GM21528 (cell line): Measurements from ENCODE around the gene F11R.
"Not testable (repeated sequence)": the region's sequence is repeated elsewhere in the genome, so short reads cannot be mapped to it uniquely, and the experiment has no call there.

ENCODE experiments used
- ATAC-seq: cut with Tn5 transposase; IDR thresholded peaks from one replicate; pipeline ENCODE4 v1.9.1; 2021; ENCODE audit warnings: mild to moderate bottlenecking, moderate library complexity; ENCODE audit not compliant: unreplicated experiment, low FRiP score

Gene F11R

DNA sequence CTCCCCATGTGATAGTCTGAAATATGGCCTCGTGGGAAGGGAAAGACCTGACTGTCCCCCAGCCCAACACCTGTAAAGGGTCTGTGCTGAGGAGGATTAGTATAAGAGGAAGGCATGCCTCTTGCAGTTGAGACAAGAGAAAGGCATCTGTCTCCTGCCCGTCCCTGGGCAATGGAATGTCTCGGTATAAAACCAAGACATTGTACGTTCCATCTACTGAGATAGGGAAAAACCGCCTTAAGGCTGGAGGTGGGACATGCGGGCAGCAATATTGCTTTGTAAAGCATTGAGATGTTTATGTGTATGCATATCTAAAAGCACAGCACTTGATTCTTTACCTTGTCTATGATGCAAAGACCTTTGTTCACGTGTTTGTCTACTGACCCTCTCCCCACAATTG lies 3.8 kb downstream of the F11R start:
- ATAC-seq = not testable (repeated sequence)

DNA sequence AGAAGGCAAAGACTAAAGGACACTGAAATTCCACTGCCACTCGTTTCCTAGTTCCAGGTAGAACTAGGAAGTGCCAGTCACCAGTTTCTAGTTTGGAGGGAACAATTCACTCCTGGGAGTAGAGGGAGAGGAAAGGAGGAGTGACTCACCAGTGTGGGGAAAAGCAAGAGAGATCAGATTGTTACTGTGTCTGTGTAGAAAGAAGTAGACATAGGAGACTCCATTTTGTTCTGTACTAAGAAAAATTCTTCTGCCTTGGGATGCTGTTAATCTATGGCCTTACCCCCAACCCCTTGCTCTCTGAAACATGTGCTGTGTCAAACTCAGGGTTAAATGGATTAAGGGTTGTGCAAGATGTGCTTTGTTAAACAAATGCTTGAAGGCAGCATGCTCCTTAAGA lies 4.3 kb downstream of the F11R start:
- not testable (repeated sequence) for ATAC-seq

DNA sequence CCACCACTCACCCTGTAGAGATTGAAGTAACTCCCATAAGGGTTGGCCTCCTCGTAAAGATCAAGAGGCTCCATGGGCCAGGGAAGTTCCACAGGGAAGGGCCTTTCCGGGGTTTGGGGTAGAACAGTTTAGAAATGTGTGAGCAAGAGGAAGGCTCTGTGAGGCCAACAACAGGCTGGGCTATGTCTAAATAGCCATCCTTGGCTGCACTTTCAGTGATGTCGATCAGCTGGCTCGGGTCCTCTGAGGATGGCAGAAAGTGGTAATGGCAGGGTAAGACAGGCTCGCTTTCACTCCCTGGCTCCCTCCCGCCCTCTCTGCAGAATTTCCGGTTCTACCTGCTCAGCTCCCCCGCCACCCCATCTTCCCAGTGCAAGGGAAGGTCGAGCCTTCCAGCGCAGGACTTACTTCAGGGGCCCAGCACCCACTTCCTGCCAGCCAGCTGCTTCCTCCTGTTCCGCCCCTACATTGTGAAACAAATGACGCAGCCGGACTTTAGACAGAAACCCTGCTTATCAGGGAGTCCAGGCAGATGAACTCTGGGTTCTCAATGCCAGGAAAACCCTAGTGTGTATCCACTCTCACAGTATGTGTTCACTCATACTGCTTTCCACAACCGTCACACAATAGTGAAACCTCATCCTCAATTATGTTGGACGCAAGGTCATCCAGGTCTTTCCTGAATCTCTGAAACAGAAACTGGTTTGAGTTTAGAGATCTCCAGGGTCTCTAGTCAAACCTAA lies 7.3 kb downstream of the F11R start:
- ATAC-seq = peak; percentile 89

DNA sequence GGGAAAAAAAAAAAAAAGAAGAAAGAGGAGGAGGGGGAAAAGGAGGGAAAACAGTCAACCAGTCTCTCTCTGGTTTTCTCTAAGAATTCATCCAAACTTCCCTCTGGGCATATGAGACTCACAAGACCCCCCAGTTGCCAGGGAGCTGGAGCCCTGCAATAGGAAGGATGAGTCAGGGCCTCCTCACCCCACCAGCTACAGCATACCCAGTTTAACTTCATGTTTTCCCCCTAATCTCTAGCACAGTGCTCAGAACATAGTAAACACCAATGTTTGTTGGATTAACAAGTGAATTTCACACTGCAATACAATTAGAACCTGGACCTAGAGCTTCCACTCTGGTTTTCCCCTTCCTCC lies 7.8 kb downstream of the F11R start:
- peak; percentile 6 for ATAC-seq

DNA sequence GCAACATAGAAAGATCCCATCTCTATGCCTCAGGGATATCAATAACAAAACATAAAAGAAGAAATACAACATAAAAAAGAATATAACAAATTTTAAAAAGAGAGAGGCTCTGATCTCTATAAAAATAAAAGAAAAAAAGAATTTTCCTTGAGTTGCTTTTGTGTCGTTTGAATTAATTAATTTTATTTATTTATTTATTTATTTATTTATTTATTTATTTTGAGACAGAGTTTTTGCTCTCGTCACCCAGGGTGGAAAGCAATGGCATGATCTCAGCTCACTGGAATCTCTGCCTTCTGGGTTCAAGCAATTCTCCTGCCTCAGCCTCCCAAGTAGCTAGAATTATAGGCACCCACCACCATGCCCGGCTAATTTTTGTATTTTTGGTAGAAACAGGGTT lies 8.5 kb downstream of the F11R start:
- no peak for ATAC-seq

DNA sequence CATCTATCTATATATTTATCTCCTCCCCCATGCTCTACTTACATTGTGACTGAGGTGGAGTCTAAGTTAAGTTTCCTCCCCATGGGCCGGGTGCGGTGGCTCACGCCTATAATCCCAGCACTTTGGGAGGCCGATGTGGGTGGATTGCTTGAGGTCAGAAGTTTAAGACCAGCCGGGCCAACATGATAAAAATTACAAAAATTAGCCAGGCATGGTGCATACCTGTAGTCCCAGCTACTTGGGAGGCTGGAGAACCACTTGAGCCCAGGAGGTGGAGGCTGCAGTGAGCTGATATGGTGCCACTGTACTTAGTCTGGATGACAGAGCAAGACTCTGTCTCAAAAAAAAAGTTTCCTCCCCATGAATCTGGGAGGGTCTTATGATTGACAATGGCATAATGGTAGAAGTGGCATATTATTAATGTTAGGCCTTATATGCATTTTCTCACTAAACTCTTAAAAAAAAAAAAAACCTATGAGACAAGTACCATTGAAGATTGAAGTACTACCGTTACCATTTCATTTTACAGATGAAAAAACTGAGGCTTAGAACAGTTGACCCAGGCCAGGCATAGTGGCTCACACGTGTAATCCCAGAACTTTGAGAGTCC lies 11.2 kb downstream of the F11R start:
- ATAC-seq = no peak

DNA sequence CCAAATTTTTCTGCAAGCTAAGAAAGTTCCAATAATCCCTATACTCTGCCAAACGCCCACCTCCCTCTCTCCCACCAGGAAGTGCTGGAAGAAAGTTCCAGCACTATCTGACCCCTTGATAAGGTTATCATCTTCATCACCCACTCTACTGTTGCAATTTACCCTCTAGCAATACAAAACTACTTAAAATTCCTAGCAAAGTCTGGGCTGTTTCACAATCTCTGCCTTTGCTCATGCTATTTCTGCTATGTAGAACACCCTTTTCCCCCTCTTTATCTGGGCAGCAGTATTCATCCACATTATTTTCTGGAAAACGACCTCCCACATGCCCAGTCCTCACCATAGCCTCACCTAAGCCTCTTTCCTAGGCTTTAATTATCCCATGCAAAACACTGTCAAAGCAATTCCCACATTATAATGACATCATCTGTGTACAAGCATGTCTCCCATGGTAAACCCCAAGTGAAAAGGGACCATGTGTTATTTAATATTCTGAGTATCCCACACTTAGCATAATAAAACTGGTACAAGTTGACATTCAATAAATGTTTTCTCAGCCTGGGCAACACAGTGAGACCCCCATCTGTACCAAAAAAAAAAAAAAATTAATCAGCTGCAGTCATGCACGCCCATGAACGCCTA lies 12.0 kb downstream of the F11R start:
- ATAC-seq = no peak

DNA sequence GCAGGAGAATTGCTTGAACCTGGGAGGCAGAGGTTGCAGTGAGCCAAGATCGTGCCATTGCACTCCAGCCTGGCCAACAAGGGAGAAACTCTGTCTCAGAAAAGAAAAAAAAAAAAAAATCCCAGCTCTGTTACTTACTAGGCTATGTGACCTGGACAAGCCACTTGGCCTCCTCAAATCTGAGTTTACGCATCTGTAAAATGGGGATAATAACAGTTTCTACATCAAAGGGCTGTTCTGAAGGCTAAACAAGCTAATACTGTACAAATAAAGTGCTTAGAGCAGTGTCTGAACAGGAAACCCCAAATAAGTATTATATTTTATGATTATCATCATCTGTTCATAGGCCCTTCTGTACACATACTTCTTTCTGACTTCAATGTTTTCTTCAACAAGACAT lies 13.6 kb downstream of the F11R start:
- no peak for ATAC-seq

DNA sequence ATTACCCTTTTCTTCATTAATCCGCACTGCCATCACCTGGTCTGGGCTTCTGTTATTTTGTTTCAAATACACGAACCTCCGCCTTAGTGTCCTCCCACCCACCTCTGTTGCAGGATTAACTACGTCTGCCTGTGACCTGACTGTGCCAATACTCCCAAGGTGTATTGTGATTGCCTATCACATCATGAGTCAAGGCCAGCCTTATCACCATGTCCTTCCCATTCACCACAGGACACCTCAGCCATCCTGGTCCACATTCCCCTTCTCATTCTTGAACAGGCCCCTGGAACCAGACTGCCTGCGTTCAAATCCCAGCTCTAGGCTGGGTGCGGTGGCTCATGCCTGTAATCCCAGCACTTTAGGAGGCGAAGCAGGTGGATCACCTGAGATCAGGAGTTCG lies 14.4 kb downstream of the F11R start:
- ATAC-seq = no peak

DNA sequence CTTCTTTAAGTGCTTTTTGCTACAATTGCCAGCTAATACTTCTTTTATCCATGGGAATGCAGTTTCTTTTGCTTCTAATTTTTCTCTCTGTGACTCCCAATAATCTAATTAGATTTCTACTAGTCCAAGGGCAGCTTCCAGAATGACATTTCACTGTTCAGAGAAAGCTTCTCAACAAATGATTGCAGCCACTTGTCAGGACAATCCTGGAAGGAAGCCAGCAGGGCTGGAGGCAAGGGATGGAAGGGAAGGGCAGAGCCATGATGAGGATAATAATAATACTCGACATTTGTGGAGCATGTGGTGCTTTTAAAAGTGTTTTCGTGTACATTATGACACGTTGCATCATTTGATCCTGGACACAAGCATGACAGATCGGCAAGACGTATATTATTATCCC lies 19.4 kb downstream of the F11R start:
- ATAC-seq = no peak

DNA sequence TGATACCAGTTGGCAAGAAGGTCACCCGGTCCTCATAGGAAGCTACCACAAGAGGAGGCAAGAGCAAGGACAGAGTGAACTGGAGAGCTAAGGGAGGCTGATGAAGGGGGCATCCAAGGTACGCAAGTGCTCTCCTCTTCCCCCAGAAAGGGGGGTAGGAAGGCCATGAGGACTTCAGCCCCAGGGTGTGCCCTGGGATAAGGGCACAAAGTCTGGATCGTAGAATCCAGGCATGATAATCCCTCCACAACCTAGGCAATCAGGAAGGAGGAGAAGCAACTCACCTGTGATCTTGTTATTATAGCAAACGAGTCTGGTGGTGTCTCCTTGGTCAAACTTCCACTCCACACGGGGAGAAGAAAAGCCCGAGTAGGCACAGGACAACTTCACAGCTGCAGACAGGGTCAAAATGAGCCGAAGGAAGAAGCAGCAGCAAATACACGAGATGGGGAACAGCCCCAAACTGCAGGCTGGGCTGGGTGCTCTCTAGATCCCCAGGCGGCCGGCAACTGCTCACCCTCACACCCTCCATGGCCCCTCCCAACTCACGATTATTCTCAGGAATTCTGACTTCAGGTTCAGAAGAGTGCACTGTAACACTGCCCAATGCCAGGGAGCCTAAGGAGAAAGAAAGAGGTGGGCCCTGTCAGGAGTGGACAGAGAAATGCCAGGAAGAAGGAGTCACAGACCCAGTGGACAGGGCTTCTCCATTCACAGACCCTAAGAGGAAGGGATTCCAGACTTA lies 20.0 kb downstream of the F11R start:
- ATAC-seq = no peak

DNA sequence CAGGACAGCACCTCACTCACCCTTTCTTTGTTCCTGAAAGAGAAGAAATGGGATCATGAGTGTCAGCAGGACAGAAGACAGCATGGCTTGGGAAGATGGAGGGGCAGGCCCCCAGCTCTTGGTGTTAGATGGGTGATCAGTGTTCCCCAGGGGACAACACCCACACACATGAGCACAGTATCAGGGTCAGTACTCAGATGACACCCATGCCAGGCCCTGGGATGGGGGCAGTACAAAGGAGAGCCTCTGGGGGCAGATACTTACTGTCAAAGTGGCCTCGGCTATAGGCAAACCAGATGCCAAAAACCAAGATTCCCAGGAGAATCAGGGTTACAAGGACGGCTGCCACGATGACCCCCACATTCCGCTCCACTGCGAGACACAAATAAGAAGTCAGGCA lies 21.6 kb downstream of the F11R start:
- no peak for ATAC-seq

DNA sequence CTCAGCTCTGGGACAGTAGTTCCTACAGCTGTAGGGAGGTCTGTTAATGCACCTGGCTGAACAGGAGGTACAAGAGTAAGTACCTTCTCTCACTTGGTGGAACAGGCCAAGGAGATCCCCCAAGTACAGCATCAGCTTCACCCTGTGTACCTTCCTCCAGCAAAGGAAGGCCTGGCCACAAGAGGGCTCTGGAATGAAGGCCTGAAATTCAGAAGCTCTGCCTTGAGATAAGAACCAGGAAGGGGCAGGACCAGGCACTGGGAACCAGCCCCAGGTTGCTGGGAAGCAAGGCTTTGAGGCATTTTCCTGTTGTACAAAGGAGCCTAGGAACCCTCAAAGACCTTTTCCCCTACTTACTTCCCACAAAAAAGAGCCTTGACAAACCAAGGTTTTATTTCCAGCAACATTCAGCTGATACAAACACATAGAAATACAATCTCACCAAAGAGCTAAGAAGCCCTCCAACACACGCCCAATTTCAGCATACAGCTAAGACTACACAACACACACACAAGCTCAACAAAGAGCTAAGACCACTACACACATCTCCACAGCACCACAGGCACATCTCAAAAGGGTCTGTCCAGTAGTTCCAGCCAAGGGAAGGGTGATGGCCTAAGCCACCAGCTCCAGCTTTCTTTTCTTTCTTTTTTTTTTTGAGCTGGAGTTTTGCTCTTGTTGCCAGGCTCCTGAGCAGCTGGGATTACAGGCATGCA lies 23.5 kb downstream of the F11R start:
- no peak for ATAC-seq

DNA sequence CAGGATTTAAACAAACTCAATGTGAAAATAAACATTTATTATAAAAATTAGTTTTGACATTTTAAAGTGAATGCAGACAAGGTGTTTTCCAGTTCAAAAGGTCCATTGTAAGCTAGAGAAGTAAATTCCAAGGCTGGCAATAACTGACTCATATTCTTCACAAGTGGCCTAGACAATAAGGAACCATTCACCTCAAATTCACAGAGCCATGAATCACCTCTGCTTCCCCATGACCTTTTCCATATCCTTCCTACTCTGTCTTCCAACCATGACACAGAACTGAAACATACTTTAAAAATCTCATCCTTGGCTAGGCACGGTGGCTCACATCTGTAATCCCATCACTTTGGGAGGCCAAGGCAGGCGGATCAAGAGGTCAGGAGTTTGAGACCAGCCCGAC lies 24.8 kb downstream of the F11R start:
- no peak for ATAC-seq

DNA sequence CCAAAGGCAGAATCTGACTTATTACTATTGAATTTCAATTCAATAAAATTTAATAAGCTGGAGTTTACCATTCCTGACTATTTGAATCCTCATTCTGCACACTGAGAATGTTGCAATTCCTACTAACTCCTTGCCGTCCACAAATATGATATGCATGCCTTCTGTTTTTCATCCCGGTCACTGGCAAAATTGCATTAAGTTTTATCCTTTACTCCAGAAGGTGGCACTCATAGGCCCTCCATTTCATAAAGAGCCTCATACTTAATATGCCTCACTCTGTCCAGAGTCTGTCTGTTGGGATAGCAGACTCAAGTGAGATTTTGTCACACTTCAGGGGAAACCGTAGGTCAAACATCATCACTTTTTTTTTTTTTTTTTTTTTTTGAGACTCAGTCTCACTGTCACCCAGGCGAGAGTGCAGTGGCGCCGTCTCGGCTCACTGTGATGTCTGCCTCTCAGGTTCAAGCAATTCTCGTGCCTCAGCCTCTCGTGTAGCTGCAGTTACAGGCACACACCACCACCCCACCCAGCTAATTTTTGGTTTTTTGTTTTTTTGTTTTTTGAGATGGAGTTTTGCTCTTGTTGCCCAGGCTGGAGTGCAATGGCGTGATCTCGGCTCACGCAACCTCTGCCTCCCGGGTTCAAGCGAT lies 27.3 kb downstream of the F11R start:
- ATAC-seq = no peak

DNA sequence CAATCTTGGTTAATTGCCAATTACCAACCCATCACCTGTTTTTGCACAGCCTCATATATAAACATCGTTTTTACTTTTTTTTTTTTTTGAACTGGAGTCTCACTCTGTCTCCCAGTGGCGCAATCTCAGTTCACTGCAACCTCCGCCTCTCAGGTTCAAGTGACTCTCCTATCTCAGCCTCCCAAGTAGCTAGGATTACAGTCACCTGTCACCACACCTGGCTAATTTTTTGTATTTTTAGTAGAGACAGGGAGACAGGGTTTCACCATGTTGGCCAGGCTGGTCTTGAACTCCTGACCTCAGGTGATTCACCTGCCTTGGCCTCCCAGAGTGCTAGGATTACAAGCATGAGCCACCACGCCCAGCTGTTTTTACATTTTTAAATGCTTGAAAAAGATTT lies 28.9 kb downstream of the F11R start:
- not testable (repeated sequence) for ATAC-seq

DNA sequence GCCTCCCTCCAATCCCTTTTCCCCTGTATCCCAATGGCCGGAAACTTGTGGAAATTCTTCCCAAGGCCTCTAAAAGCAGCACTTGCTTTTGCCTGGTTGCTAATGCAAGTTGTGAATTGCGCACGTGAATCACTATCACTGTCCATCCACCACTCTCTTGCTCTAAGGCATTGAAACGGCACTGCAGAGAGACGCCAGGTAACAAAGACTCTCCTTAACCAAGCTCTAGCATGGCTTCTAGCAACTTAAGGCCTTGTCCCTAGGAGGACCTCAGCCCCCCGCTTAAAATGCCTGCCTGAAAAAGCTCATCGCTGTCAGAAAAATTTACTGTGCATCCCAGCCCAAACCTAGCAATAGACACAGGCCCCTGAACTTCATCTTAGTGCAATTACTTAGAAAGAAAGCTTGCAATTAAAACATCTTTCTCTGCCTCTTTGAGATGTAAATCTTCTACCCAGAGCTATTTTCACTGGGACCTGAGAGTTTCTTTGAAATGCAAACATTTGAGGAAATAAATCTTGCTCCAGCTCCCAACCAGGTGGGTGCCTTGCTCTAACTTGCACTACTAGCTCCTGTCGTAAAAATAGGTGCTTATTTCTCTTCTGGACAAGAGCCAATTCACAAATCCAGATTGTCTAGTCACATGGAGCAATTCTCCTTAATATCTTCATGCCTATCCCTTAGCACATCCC lies 33.4 kb downstream of the F11R start:
- ATAC-seq = no peak

DNA sequence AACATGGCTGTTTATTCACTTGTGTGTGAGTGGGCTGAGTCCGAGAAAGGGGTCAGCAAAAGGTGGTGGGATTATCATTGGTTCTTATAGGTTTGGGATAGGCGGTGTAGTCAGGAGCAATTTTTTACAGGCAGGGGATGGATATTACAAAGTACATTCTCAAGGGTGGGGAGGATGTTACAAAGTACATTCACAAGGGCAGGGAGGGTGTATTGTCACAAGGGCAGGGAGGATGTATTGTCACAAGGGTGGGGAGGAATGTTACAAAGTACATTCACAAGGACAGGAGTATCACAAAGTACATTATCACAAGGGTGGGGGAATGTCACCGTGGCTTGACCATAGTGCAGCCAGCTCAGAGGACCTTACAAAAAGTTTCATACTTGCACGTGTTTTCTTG lies 35.2 kb downstream of the F11R start:
- no peak for ATAC-seq

DNA sequence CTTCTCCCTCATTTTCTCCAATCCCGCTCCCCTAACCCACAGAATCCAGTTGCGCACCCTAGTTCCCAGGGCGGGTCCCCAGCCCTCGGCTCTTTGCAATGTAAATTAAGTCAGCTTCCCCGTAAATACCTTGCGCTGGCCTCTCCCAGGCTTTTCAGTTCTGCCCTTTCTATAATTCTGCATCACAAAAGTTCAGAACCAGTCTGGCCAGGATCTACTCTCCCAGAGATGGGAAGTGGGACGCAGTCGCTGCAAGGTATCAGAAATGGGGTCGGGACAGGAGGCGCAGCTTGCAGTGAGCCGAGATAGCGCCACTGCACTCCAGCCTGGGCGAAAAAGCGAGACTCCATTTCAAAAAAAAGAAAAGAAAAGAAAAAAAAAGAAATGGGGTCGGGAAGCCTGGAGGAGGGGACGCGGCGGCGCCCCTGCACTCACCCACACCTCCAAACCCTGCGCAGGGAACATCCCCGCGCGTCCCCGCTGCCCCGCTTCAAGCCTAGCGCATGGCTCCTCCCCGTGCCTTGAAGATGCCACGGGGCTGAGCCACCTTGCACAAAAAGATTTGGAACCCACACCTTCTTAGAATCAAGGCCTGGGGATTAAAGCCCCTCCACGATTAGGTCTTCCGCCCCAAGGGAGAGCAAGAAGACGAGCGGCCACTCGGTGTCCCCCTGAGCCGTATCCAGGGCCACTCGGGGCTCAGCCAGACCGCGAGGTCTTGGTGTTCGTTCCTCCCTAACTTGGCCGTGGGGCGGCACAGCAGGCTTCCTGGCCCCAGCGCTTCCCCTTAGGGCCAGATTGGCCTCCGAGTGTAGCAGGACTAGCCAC lies 39.2 kb downstream of the F11R start:
- no peak for ATAC-seq
